ENCODE results near the gene SLX4.
"Not testable (repeated sequence)": the region's sequence is repeated elsewhere in the genome, so short reads cannot be mapped to it uniquely, and the experiment has no call there.

Gene SLX4, protein sequence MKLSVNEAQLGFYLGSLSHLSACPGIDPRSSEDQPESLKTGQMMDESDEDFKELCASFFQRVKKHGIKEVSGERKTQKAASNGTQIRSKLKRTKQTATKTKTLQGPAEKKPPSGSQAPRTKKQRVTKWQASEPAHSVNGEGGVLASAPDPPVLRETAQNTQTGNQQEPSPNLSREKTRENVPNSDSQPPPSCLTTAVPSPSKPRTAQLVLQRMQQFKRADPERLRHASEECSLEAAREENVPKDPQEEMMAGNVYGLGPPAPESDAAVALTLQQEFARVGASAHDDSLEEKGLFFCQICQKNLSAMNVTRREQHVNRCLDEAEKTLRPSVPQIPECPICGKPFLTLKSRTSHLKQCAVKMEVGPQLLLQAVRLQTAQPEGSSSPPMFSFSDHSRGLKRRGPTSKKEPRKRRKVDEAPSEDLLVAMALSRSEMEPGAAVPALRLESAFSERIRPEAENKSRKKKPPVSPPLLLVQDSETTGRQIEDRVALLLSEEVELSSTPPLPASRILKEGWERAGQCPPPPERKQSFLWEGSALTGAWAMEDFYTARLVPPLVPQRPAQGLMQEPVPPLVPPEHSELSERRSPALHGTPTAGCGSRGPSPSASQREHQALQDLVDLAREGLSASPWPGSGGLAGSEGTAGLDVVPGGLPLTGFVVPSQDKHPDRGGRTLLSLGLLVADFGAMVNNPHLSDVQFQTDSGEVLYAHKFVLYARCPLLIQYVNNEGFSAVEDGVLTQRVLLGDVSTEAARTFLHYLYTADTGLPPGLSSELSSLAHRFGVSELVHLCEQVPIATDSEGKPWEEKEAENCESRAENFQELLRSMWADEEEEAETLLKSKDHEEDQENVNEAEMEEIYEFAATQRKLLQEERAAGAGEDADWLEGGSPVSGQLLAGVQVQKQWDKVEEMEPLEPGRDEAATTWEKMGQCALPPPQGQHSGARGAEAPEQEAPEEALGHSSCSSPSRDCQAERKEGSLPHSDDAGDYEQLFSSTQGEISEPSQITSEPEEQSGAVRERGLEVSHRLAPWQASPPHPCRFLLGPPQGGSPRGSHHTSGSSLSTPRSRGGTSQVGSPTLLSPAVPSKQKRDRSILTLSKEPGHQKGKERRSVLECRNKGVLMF (N-terminal part only)

DNA sequence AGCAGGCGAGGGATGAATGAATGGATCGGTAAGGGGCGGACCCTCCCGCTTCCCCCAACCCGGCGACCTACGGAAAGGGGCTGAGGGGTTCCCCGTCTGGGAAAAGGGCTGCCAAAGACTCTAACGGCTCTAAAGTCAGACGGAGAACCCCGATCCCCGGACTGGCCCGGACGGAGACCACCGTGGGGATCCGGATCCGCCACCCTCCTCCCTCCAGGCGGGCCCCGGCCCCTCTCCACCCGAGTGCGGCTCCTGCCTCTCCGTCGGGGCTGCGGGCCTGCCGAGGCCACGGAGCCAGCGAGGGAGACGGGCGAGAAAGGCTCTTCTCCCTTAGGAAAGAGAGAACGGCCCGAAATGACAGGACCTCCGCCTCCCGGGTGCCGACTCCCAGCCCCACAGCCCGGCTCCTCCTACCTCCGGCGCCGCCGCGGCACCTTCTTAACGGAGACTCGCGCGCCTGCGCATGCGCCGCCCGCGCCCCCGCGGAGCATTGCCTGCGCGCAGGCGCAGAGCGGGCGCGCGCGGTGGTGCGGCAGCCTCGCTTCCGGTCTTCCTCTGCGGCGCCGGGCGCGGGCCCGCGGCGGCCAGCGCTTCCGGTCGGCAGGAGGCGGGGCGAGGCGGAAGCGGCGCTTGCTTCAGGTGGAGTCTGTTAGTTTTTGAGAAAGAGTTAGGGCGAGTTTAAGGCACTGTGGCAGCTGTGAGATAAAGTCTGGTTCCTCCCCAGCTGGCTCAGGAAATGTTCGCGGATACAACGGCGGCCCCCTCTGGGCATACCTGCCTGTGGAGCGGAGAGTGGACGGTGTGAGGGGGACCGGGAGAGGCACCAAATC, at the start of gene SLX4:
SLX4 (minus strand) TSS at position 461 of the 830 bp plus-strand sequence. CDS start 2,642 bp downstream, outside the sequence.
- peak; percentile 74 for DNase-seq (ENCODE audit: extremely low read depth, low read depth)
- TF ChIP-seq, protein P1, sequence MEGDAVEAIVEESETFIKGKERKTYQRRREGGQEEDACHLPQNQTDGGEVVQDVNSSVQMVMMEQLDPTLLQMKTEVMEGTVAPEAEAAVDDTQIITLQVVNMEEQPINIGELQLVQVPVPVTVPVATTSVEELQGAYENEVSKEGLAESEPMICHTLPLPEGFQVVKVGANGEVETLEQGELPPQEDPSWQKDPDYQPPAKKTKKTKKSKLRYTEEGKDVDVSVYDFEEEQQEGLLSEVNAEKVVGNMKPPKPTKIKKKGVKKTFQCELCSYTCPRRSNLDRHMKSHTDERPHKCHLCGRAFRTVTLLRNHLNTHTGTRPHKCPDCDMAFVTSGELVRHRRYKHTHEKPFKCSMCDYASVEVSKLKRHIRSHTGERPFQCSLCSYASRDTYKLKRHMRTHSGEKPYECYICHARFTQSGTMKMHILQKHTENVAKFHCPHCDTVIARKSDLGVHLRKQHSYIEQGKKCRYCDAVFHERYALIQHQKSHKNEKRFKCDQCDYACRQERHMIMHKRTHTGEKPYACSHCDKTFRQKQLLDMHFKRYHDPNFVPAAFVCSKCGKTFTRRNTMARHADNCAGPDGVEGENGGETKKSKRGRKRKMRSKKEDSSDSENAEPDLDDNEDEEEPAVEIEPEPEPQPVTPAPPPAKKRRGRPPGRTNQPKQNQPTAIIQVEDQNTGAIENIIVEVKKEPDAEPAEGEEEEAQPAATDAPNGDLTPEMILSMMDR (IDR thresholded peaks at IDR 0.05; ENCODE audit: low read depth, low read length) = no peak

DNA sequence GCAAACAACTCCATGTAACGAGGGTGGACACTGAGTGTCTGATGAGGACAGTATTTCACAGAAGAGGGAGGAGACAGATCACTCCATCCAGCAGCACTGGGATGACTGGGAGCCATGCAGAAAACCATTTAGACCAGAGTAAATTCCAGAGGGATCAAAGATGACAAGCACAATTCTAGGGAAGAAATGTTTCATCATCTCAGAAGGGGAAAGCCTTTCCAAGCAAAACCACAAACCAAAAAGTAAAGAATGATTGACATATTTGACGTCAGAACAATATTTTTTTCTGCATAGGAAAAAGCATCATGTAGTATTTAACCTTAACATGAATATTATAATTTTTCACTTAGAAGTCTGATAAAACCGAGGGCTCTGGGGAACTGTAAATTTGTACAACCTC, 47.8 kb upstream of the SLX4 start:
- peak; percentile 10 for DNase-seq (ENCODE audit: extremely low read depth, low read depth)
- TF ChIP-seq, protein P1 (IDR thresholded peaks at IDR 0.05; ENCODE audit: low read depth, low read length) = no peak

DNA sequence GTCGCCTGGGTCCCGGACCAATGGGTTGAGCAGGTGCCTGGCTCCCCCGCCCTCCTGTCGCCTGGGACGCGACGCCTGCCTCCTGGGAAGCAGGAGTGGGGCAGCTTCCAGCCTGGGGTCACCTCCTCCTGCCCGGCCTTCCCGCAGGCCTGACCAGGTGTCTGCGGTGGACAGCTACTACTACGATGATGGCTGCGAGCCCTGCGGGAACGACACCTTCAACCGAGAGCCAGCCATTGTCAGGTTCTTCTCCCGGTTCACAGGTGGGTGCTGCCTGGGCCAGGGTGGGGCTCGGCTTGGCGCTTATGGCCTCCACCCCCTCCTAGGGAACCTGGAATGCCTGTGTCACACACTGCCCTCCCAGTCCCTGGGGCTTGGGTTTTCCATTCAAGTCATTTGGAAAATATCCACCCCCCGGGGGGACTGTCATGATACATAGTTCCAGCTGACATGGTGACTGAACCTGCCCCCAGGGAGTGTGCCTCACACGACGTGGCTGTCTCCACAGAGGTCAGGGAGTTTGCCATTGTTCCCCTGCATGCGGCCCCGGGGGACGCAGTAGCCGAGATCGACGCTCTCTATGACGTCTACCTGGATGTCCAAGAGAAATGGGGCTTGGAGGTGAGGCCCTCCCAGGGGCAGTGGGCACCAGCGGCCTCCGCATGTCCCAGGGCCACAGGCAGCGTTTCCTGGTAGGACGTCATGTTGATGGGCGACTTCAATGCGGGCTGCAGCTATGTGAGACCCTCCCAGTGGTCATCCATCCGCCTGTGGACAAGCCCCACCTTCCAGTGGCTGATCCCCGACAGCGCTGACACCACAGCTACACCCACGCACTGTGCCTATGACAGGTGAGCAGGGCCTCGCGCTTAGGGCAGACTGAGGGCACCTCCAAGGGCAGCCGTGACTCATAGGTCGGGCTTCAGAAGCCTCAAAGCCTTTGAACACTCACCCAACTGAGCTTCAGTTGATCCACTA, 45.4 kb upstream of the SLX4 start:
- no peak for DNase-seq (ENCODE audit: extremely low read depth, low read depth)

DNA sequence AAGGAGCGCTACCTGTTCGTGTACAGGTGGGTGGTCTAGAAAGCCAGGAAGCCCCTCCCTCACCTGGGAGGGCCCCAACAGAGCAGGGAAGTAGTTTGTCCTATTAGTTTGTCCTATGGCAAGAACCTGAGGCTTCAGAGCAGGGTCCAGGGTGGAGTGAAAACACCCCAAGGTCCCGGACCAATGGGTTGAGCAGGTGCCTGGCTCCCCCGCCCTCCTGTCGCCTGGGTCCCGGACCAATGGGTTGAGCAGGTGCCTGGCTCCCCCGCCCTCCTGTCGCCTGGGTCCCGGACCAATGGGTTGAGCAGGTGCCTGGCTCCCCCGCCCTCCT, 44.7 kb upstream of the SLX4 start:
- DNase-seq (ENCODE audit: extremely low read depth, low read depth) = not testable (repeated sequence)

More for the DNA sequence above, 45.4 kb upstream of the SLX4 start:
- TF ChIP-seq, protein P1 (IDR thresholded peaks at IDR 0.05; ENCODE audit: low read depth, low read length) = no peak

DNA sequence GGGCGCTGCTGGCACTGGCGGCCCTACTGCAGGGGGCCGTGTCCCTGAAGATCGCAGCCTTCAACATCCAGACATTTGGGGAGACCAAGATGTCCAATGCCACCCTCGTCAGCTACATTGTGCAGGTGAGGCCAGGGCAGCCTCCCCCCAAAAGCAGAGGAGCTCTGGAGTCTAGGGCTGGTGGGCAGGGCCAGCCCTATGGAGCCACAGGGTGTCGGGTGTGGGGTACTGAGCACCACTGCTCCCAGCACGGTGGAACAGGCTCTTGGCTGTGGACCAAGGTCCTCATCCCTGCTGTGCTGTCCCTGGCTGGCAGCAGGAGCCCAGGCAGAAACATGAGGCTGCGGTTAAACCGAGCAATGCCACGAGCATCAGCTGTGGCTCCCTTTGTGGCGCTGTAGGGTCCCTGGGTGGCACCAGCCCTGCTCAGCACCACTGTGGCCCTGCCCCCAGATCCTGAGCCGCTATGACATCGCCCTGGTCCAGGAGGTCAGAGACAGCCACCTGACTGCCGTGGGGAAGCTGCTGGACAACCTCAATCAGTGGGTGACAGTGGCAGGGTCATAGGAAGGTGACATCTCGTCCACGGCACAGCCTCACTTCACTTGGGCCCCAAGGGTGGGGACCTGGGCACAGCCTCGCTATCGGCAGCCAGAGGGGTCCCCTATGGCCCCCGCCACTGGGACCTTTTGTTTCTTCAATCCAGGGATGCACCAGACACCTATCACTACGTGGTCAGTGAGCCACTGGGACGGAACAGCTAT, 44.2 kb upstream of the SLX4 start:
- no peak for DNase-seq (ENCODE audit: extremely low read depth, low read depth)
- TF ChIP-seq, protein P1 (IDR thresholded peaks at IDR 0.05; ENCODE audit: low read depth, low read length) = no peak

DNA sequence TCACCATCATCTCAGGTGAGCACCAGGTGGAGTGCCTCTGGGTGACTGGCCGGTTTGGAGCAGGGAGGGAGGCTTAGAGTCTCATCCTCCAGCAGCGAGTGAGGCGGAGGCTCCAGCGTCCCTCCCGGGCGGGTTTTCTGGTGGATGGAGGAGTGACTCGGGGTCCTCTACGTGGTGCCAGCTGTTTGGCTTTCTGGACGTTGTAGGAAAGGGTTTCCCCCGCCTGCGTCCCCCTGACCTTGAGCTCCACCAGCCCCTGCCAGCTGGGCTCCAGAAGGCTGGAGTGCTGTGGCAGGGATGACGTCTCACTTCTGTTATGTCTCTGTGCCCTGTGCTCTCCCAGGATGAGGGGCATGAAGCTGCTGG, 43.6 kb upstream of the SLX4 start:
- TF ChIP-seq, protein P1 (IDR thresholded peaks at IDR 0.05; ENCODE audit: low read depth, low read length) = no peak
- no peak for DNase-seq (ENCODE audit: extremely low read depth, low read depth)

Data from AG09319 (cell line).